Umbilical cord (tissue), 2 donors: Measurements from ENCODE around the gene CYP26C1. TPM values are rescaled to one million over a fixed set of nuclear protein-coding genes. Genes with fewer than 3 reads are reported as not detected.
"Not testable (repeated sequence)": the region's sequence is repeated elsewhere in the genome, so short reads cannot be mapped to it uniquely, and the experiment has no call there.

Source experiments
- DNase-seq: peaks from one replicate; pipeline ENCODE4 v3.0.0-alpha.2; 2015; ENCODE audit warnings: low spot score
- total RNA-seq: library from RNA; depleted of rRNA; stranded (reverse); fragments of >200 nt; gene quantifications from one replicate; pipeline ENCODE4 v1.2.3, GENCODE V29; 2014; ENCODE audit warnings: low replicate concordance; ENCODE audit not compliant: insufficient read depth

CYP26C1 gene
- total RNA-seq, 1 donor from 2014 or later = 0.24 TPM

DNA sequence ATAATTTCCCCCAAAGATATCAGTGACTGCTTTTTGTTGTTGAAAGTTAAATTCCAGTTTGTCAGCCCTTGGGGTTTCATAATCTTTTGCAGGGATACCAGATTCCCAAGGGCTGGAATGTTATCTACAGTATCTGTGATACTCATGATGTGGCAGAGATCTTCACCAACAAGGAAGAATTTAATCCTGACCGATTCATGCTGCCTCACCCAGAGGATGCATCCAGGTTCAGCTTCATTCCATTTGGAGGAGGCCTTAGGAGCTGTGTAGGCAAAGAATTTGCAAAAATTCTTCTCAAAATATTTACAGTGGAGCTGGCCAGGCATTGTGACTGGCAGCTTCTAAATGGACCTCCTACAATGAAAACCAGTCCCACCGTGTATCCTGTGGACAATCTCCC, 16.3 kb downstream of the CYP26C1 start:
- DNase-seq = peak; percentile 34

DNA sequence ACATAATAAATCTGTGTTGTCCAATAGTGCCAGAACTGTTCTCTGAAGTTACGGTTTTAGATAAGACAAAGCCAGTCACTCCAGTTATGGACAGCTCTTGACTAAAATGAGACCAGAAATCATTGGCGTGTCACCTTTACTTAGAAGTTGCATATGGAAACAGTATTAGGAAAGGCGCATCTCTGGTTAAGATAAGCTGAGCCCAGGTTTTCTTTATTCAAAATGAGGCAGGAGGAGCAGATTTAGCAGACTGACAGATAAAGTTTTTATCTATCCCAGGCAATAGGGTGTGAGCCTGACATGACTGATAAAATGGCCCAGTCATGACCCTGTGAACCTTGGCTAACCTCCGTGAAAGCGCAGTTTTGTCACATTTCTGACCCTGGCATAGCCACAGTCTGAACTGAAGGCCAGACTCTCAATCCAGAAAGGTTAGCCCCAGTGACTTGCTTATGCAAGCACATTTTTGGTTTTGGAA, 17.3 kb downstream of the CYP26C1 start:
- peak; percentile 19 for DNase-seq

DNA sequence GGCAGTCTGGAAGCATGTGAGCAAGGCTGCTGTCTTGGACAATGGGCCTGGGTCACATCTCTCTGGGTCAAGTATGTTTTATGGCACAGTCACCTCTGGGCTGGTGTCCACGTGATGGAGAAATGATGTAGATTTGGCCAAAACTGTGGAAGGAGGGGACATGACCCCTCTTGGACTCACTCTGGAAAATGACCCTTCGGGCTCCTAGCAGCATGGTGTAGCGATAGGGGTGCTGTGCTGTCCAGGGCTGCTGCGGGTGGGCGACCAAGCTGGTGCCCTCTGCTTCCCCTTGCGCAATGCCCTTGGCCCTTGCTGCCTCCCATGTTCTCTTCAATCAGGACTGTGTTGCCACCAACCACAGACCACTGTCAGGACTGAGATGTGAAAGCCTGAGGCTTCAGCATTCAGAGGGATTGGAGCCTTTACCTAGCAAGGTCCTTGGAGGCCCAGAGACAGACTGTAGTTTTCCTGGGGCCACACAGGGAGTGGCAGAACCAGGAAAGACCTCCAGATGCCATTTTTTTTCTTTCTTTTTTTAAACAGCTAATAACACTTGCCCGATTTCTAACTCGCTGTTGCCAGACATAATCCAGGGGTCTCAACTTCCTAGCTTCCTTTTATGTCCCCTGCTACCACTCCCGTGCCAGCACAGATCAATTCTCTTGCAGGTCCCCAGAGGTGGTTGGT, 19.2 kb downstream of the CYP26C1 start:
- no peak for DNase-seq

DNA sequence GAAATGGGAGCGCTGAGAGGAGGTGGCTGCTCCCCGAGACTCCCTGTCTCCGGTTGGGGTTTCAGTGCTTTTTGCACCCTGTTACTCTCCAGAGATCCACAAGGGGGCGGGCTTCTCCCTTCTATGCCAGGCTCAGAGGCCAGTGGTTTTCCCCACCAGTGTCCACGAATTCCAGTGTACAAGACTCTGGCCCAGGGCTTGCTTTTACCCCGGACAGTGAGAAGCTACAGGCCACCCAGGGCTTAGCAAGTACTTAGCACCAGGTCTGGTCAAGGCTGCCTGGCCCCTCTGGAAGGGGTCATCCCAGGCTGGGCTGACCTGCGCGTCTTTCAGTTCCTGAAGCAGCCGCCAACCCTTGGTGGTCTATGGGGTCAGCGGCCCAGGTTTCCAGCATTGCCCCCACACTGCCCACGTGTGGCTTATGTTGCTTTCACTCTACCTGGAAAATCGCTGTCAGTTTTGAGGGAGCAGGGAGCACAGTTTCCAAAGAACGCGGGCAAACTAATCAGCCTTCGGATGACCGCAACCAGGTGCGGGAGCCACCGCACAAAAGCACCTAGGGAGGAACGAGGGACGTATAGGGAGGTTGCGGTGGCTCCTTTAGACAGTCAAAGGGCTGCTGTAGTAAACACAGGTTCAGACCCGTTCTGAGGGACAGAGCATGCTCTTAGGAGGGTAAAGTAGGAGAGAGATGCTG, 19.9 kb downstream of the CYP26C1 start:
- peak; percentile 49 for DNase-seq

DNA sequence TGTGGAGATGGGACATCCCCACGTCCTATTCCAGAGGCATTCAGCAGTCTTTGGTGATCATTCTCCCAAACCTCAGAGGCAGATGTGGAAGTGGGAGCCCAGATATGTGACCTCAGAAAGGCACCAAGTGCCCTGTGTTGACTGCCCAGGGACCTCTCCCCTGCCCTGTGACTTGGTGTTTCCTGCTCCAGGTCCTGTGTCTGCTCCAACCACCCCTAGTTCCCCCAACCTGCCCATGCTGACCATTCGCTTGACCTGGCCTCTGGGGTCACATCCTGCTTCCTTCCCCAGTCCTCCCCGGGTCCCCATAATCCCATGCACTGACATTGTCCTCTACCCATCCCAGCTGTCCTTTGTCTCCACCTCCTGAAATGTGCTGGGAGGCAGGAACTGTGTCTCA, 20.7 kb downstream of the CYP26C1 start:
- DNase-seq = no peak

DNA sequence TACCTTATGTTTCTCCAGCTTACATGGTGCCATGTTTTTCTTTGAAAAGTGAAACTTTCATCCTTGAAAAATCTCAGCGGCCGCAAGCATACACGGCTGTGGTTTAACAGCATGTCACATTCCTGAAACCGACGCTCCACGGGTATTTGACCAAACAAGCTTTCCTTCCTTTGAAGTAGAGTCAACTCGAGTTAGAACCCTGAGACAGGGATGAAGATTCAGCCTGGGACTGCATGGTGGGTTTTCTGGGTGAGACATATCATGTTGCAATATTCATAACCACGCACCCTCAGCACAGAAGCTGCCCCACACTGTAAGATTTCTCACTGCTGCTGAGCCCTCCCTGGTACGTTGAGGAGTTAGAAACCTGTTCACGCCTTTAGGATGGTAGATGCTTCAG, 21.2 kb downstream of the CYP26C1 start:
- no peak for DNase-seq

DNA sequence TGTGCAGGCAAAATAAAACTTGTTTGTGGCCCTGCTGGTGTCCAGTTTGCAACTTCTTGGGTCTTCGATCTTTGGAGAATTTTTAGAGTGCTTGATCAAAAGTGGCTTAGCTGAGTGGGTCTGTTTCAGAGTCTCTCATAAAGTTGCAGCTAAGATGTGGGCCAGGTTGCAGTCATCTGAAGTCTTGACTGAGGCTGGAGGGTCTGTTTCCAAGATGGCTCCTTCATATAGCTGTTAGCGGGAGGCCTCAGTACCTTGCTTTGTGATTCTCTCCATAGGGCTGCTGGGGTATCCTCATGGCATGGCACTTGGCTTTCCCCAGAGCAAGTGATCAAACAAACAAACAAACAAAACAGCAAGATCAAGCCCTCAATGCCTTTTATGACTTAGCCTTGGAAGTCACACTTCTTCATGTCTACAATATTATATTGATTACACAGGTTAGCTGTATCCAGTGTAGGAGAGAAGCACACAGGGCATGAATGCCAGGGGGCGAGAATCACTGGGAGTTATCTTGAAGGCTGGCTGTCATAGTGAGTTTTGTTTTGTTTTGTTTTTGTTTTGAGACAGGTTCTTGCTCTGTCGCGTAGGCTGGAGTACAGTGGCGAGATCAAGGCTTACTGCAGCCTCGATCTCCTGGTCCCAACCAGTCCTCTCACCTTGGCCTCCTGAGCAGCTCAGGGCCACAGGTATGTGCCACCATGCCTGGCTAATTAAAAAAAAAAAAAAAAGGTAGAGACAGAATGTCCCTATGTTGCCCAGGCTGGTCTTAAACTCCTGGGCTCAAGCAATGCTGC, 23.3 kb downstream of the CYP26C1 start:
- DNase-seq = no peak

DNA sequence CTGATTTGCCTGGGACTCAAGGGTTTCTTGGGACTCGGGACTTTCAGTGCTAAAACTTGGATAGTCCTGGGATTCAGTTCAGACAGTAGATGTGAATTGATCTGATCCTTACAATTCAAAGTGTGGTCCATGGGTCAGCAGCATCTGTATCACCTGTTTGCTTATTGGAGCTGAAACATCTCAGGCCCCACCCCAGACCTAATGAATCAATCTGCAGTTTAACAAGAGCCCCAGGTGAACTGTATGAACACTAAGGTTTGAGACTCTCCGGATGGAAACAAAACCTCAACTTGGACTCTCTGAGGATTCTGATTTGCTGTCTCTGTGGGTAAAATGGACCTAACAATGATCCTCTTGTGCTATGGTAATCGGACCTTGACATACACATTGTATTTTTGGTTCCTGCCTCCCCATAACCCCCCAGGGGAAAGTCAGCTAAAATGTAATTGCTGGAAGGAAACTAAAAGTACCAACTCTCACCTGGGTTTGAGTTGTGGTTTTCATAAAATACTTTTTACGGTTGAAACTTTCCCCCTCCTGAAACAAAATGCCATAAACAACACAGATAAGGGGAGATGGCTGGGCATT, 24.8 kb downstream of the CYP26C1 start:
- no peak for DNase-seq

DNA sequence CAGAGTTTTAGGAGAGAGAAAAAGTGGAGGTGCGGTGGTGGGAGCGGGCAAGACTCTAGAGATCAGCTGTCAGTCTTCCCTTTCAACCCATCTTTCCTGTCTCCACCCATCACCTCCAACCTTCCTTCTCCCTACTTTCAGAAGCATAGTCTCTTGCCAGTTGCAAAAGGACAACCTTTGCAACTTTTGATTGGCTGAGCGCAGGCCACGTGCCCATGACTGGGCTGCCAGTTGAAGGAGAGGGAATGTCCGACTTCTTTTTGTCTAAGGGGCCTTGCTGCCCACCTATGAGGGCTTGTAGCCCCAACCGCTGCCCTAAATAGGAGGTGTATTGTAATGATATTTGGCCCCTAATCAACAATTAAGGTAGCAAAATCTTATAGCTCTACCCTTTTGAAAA, 25.7 kb downstream of the CYP26C1 start:
- no peak for DNase-seq

DNA sequence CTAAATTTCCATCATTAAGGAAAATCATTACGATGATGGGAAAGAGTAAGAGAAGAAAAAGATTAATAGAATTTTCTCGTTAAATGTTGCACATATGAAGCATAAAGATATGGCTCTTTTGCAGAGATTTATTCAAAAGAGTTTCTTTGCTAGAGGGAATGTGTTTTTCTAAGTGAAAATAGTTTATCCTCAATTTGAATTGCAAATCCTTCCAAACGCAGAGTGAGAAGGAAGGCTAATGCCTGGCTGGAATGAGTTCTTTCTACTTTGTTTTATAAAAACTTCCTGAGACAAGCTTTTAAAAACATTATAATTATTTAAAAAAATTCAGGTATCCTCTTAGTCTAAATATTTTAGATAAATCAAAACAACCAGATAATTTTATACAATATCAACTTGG, 27.2 kb downstream of the CYP26C1 start:
- DNase-seq = no peak

DNA sequence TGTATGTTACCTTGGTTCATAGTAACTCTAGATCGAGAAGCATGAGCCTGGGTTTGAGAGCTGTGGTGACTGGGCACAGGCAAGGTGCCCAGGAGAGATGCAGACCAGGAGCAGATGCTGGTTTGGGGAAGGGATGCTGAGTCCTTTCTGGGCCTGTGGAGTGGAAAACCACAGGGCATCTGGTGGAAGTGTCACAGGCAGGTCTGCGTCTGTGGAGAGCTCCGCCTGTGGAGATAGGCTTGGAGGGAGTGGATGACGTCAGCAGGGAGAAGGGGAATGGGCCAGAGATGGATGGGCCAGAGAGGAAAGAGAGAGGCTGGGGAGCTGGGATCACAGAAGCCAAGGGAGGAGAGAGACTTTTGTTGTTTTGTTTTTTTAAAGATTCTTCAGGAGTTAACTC, 27.9 kb downstream of the CYP26C1 start:
- DNase-seq = no peak

DNA sequence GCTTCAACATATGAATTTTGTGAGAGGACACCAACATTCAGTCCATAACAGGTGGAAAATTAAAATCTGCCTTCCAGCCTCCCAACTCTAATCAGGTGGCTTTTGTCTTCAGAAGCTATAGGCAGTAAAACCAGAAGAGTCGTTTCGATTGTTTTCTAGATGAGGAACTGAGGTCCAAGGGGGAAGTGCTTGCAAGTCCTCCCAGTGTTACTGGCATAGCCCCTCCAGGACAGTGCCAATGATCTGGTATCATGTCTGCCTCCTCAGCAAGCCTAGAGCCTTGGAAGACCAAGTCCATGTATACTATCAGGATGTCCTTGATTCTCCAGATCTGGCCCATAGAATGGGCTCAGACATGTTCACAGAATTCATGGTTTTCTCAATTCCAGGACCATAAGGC, 30.0 kb downstream of the CYP26C1 start:
- DNase-seq = no peak

DNA sequence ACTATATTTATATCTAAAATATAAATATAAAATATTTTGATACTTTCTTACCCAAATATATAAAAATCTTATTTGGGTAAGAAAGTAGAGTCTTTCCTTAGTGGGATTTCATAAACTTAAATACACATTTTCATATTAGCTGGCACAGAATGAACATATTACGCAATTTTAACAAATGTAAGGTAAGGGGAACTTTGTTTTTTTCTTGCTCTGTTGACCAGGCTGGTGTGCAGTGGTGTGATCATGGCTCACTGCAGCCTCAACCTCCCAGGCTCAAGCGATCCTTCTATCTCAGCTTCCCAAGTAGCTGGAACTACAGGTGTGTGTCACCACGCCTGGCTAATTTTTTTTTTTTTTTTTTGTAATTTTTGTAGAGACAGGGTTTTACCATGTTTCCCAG, 31.4 kb downstream of the CYP26C1 start:
- no peak for DNase-seq

DNA sequence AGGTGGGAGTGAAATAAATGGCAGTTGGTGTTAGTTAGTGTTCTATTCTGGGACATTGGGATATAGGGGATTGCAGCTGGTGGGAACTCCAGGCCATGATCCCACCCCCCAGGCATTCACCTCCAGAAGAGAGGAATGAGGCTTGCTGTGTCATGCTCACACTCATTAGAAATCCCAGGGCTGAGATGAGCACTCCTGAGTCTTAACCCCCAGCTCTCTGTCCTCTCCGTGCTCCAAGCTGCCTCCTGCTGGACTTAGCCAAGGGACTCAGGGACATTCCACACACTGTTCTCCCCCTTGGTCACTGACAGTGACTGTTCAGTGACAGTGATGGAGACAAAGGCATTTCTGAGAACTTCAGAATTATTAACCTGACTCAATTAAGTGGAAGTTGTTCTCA, 34.6 kb downstream of the CYP26C1 start:
- no peak for DNase-seq

DNA sequence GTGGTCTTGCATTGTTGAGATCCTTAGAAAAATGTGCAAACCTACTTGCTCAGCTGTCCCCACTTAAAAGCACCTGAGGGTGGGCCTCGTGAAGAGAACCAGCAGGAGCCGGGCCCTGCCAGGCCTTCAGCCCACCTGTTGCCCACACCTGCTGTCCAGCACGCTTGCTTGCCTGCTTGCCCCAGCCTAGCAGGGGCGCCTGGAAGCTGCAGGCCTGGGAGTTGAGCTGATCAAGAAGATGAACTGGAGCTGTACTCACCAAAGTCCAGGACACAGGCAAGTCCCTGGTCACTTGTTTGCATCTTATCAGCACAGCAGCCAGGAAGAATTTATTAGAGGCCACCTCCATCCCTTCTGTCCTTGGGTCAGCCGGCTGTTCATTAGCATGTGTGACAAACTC, 36.3 kb downstream of the CYP26C1 start:
- DNase-seq = no peak

DNA sequence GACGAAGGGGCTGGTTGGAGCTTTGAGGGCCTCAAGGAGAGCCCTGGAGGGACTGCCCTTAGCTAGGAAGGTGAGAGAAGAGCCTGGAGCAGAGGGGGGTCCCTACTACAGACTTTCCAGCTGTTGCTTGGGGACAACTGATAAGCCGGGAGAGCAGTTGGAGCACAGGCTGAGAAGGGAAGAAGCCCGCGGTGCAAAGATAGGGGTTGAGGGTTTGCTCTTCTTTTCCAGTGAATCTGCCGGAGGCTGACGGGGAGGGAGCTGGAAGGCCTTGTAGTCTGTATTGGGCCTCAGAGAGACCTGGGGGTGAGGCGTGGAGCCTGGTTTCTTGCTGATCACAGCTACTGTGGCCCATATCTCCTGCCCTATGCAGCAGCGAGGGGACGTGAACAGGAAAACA, 36.8 kb downstream of the CYP26C1 start:
- no peak for DNase-seq

DNA sequence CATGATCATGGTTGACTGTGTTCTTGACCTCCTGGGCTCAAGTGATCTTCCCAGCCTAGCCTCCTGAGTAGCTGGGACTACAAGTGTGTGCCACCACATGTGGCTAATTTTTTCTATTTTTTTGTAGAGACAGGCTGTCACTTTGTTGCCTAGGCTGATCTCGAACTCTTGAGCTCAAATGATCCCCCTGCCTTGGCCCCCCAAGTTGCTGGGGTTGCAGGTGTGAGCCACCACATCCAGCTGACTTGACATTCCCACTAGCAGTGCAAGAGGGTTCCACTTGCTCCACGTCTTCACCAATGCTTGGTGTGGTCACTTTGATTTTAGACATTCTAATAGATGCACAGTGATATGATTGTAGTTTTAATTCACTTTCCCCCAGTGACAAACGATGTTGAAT, 38.2 kb downstream of the CYP26C1 start:
- DNase-seq = no peak

DNA sequence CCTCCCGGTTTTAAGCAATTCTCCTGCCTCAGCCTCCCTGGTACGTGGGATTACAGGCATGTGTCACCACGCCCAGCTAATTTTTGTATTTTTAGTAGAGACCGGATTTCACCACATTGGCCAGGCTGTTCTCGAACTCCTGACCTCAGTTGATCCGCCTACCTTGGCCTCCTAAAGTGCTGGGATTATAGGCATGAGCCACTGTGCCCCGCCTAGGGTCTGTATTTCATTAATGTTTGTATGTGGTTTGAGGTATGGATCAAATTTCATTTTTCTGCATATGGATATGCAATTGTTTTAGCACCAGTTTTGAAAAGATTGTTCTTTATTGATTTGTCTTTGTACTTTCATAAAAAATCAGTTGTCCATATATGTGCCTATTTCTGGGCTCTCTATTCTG, 39.1 kb downstream of the CYP26C1 start:
- DNase-seq = no peak

DNA sequence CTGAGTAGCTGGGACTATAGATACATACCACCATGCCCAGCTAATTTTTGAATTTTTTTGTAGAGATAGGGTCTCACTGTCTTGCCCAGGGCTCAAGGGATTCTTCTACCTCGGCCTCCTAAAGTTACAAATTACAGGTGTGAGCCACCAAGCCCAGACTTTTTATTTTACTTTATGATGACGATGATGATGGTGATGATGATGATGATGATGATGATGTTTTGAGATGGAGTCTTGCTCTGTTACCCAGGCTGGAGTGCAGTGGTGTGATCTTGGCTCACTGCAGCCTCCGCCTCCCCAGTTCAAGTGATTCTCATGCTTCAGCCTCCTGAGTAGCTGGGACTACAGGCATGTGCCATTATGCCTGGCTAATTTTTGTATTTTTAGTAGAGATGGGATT, 40.5 kb downstream of the CYP26C1 start:
- not testable (repeated sequence) for DNase-seq

DNA sequence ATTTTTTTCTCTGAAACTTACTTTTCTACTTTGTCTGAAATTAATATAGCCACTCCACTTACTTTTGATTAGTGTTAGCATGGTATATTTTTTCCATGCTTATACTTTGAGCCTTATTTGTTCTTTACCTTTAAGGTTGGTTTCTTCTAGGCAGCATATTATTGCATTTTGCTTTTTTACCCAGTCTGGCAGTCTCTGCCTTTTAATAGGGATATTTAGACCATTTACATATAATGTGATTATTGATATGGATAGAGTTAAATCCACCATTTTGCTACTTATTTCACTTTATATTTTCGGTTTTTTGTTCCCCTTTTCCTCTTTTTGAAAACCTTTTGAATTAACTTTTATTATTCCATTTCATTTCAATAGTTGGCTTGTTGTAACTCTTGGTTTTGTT, 43.4 kb downstream of the CYP26C1 start:
- DNase-seq = no peak

DNA sequence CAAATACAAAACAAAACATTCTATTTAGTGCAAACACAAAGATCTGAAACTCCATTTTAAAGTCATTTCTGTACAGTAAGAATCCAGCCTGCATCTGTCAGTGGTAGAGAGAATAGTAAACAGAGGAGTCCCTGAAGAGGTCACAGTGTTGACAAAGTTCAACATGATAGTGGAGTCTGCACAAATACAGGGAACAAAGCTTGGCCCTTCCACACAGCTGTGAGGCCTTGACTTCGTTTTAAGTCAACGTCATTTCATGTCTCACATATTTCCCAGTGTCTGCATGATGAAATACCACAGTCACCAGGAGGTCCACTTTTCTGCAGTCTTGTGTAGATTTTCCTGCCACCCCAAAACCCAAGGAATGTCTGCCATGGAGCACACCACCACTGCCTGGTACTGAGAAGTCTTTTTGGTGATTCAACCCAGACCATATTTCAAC, 46.1 kb downstream of the CYP26C1 start:
- no peak for DNase-seq

DNA sequence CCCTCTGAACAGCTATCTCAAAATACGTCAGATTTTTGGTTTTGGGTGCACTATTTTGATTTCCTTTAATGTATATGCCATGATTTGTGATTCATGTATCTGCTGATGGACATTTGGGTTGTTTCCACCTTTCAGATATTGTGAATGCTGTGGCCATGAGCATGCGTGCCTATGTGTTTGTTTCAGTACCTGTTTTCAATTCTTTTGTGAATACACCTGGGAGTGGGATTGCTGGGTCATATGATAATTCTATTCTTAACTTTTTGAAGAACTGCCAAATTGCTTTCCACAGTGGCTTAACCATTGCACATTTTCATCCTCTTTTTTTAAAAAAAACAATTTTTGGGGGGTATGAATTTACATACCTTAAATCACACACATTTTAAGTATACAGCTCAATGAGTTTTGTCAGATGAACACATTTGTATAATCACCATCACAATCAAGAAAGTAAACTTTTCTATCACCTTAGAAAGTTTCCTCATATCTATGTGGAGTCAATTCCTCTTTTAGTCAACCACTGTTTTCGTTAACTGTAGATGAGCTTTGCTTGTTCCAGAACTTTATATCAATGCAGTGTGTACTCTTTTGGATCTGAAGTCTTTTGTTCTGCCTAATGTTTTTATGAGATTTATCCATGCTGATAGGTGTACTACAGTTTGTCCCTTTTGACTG, 50.0 kb downstream of the CYP26C1 start:
- DNase-seq = no peak
